Measurements from ENCODE around the gene ASTL. TPM values are rescaled to one million over a fixed set of nuclear protein-coding genes. Genes with fewer than 3 reads are reported as not detected.

Gene ASTL
- polyA plus RNA-seq, 3 donors = 0.71 TPM; not detected in 2

- Histone ChIP-seq H3K4me1 (ENCODE audit: control insufficient read depth in 1 of 2, insufficient read depth in 2 of 2, low read length in 2 of 2) (peaks cover 23 to 24% of the 10 kb centered on the region in 2 donors), H4K20me1 (ENCODE audit: insufficient read depth, low read length) (no peaks in the 10 kb centered on the region), H3K36me3 (replicated peaks in 1 of 2; ENCODE audit: control insufficient read depth in 1 of 2, insufficient read depth in 2 of 2, low read length in 2 of 2) (no peaks in the 10 kb centered on the region), H3K79me2 (ENCODE audit: insufficient read depth, low read length) (no peaks in the 10 kb centered on the region), H3K4me3 (replicated peaks in 1 of 3; ENCODE audit: low read depth in 2 of 3, low read length in 3 of 3) (no peak overlapping the region), H3K27ac (ENCODE audit: low read depth in 1 of 2, low read length in 2 of 2) (no peak overlapping the region), H3K9ac (ENCODE audit: insufficient read depth, low read length, poor library complexity, severe bottlenecking) (no peak overlapping the region), H3K9me3 (replicated peaks in 1 of 2; ENCODE audit: control insufficient read depth in 1 of 2, insufficient read depth in 1 of 2, low read length in 2 of 2) (no peaks in the 10 kb centered on the region), H2AFZ (ENCODE audit: insufficient read depth, low read depth, low read length, poor library complexity, severe bottlenecking) (no peak overlapping the region), H3K4me2 (replicated peaks; ENCODE audit: extremely low read depth, low read length, poor library complexity, severe bottlenecking) (no peak overlapping the region), H3K27me3 (ENCODE audit: control insufficient read depth in 2 of 2, insufficient read depth in 2 of 2, low read length in 2 of 2) (no peaks in the 10 kb centered on the region)
- Mint-ChIP-seq H3K4me3 (peak overlapping the region in 1 of 2 donors; percentile 39), H3K4me1 (peaks cover 45% of the 10 kb centered on the region), H3K27me3 (ENCODE audit: low read depth in 3 of 3) (peaks cover 2 to 6% (median 5%) of the 10 kb centered on the region in 3 donors), H3K36me3 (peaks cover 3 to 4% of the 10 kb centered on the region in 2 donors), H3K9me3 (no peaks in the 10 kb centered on the region), H3K27ac (peak overlapping the region in 4 of 7 donors; percentile 10 to 97 (median 58))
- no peak for DNase-seq
- no peak for TF ChIP-seq CTCF (IDR thresholded peaks at IDR 0.05)
- WGBS (ENCODE audit: insufficient coverage) = 76% methylated on average over 10 of the region's 13 CpGs
- intact Hi-C loops (cut with micrococcal nuclease) = no loop called here
Observed at GRCh38 chr2:96152304-96153161, 14.2 kb upstream of the ASTL start.

- Mint-ChIP-seq H3K9me3 (no peaks in the 10 kb centered on the region), H3K36me3 (peaks cover 3 to 4% of the 10 kb centered on the region in 2 donors), H3K27ac (peak overlapping the region in 5 of 7 donors; percentile 37 to 97 (median 67)), H3K4me3 (no peak overlapping the region), H3K27me3 (ENCODE audit: low read depth in 3 of 3) (peaks cover 1 to 5% (median 3%) of the 10 kb centered on the region in 3 donors), H3K4me1 (peaks cover 47% of the 10 kb centered on the region)
- H3K9ac ChIP-seq (ENCODE audit: insufficient read depth, low read length, poor library complexity, severe bottlenecking) = no peak overlapping the region
- H3K4me3 ChIP-seq (replicated peaks in 1 of 3; ENCODE audit: low read depth in 2 of 3, low read length in 3 of 3) = no peak overlapping the region
- H3K4me2 ChIP-seq (replicated peaks; ENCODE audit: extremely low read depth, low read length, poor library complexity, severe bottlenecking) = no peak overlapping the region
- H3K27ac ChIP-seq (ENCODE audit: low read depth in 1 of 2, low read length in 2 of 2) = no peak overlapping the region
- H3K27me3 ChIP-seq (ENCODE audit: control insufficient read depth in 2 of 2, insufficient read depth in 2 of 2, low read length in 2 of 2) = no peaks in the 10 kb centered on the region
- no peaks in the 10 kb centered on the region for H3K9me3 ChIP-seq (replicated peaks in 1 of 2; ENCODE audit: control insufficient read depth in 1 of 2, insufficient read depth in 1 of 2, low read length in 2 of 2)
- H3K79me2 ChIP-seq (ENCODE audit: insufficient read depth, low read length) = no peaks in the 10 kb centered on the region
- H3K4me1 ChIP-seq (ENCODE audit: control insufficient read depth in 1 of 2, insufficient read depth in 2 of 2, low read length in 2 of 2) = peaks cover 24 to 25% of the 10 kb centered on the region in 2 donors
- H3K36me3 ChIP-seq (replicated peaks in 1 of 2; ENCODE audit: control insufficient read depth in 1 of 2, insufficient read depth in 2 of 2, low read length in 2 of 2) = no peaks in the 10 kb centered on the region
- H4K20me1 ChIP-seq (ENCODE audit: insufficient read depth, low read length) = no peaks in the 10 kb centered on the region
- H2AFZ ChIP-seq (ENCODE audit: insufficient read depth, low read depth, low read length, poor library complexity, severe bottlenecking) = no peak overlapping the region
- TF ChIP-seq CTCF (IDR thresholded peaks at IDR 0.05) = no peak
- intact Hi-C loops (cut with micrococcal nuclease) = no loop called here
- no peak for DNase-seq
- WGBS (ENCODE audit: insufficient coverage) = 100% methylated on average over 4 of the region's 9 CpGs
Observed at GRCh38 chr2:96151595-96152303, 13.4 kb upstream of the ASTL start.
